ENCODE data around the gene OR14A16. TPM values are rescaled to one million over a fixed set of nuclear protein-coding genes. Genes with fewer than 3 reads are reported as not detected.

OR14A16 gene
- total RNA-seq, 1 donor from 2014 or later = not detected

DNA sequence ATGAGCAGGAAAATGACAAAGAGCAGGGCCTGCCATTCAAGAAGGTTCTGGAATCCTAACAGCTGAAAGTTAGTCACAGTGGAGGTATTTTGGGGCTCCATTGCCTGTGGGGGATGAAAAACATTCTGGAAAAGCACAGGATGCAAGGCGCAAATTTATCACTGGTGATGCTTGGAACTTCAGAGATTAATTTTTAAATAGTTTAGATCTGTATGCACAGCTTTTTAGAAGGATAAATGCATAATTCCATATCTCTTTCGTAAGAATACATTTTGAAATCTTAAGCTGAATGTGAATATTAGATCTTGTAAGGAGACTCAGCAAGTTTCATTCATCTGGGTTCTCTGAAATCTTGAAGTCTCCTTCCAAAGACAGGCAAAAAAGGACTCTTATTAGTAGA is 17.9 kb upstream of the OR14A16 start, which contains the start of gene OR11L1:
TSS of gene OR11L1 (minus strand) at position 101 of the 400 bp plus-strand sequence. CDS start at position 101, 0 bp downstream.
- Mint-ChIP-seq H3K4me1 (ENCODE audit: low read depth, unreplicated experiment) (peaks cover 11% of the 10 kb centered on the region), H3K4me3 (ENCODE audit: unreplicated experiment) (no peak within 1 kb of the TSS), H3K9me3 (ENCODE audit: unreplicated experiment) (no peaks in the 10 kb centered on the region), H3K27ac (ENCODE audit: unreplicated experiment) (no peak within 1 kb of the TSS), H3K27me3 (ENCODE audit: unreplicated experiment) (peaks cover 3% of the 10 kb centered on the region), H3K36me3 (ENCODE audit: unreplicated experiment) (no peaks in the 10 kb centered on the region)
- DNase-seq = no peak
- no peak for TF ChIP-seq CTCF (IDR thresholded peaks at IDR 0.05; ENCODE audit: partially characterized antibody, unreplicated experiment)

- Mint-ChIP-seq H3K4me1 (ENCODE audit: low read depth, unreplicated experiment) (peaks cover 11% of the 10 kb centered on the region), H3K9me3 (ENCODE audit: unreplicated experiment) (no peaks in the 10 kb centered on the region), H3K27ac (ENCODE audit: unreplicated experiment) (no peak overlapping the region), H3K4me3 (ENCODE audit: unreplicated experiment) (no peak overlapping the region), H3K36me3 (ENCODE audit: unreplicated experiment) (no peaks in the 10 kb centered on the region), H3K27me3 (ENCODE audit: unreplicated experiment) (peaks cover 3% of the 10 kb centered on the region)
- DNase-seq = no peak
- TF ChIP-seq CTCF (IDR thresholded peaks at IDR 0.05; ENCODE audit: partially characterized antibody, unreplicated experiment) = no peak
Observed at GRCh38 chr1:247840818-247841217, 16.9 kb upstream of the OR14A16 start.

- Mint-ChIP-seq H3K9me3 (ENCODE audit: unreplicated experiment) (no peaks in the 10 kb centered on the region), H3K4me3 (ENCODE audit: unreplicated experiment) (no peak overlapping the region), H3K27me3 (ENCODE audit: unreplicated experiment) (peaks cover 2% of the 10 kb centered on the region), H3K4me1 (ENCODE audit: low read depth, unreplicated experiment) (no peaks in the 10 kb centered on the region), H3K27ac (ENCODE audit: unreplicated experiment) (no peak overlapping the region), H3K36me3 (ENCODE audit: unreplicated experiment) (no peaks in the 10 kb centered on the region)
- no peak for TF ChIP-seq CTCF (IDR thresholded peaks at IDR 0.05; ENCODE audit: partially characterized antibody, unreplicated experiment)
- no peak for DNase-seq
Observed at GRCh38 chr1:247833601-247834000, 9.7 kb upstream of the OR14A16 start.

GRCh38 chr1:247829656-247830055 is 5.7 kb upstream of the OR14A16 start:
- Mint-ChIP-seq H3K4me3 (ENCODE audit: unreplicated experiment) (no peak overlapping the region), H3K27me3 (ENCODE audit: unreplicated experiment) (peaks cover 2% of the 10 kb centered on the region), H3K9me3 (ENCODE audit: unreplicated experiment) (no peaks in the 10 kb centered on the region), H3K4me1 (ENCODE audit: low read depth, unreplicated experiment) (no peaks in the 10 kb centered on the region), H3K27ac (ENCODE audit: unreplicated experiment) (no peak overlapping the region), H3K36me3 (ENCODE audit: unreplicated experiment) (no peaks in the 10 kb centered on the region)
- no peak for TF ChIP-seq CTCF (IDR thresholded peaks at IDR 0.05; ENCODE audit: partially characterized antibody, unreplicated experiment)
- no peak for DNase-seq

DNA sequence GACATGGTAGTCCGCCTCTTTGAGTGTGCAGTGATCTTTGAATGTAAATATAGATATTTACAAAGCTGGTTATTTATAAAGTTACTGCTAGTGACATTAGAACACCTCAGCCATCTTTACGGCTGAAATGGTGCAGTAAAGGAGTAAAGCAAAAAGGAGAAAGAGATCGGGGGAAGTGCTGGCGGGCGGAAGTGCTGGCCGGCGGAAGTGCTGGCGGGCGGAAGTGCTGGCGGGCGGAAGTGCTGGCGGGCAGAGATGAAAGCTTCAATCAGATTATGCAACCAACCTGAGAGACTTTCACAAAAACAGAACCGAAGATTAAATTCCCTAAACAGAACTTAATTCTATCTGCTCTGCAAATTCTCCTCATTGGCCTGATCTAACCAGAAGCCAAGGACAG is 1.4 kb upstream of the OR14A16 start:
- Mint-ChIP-seq H3K27me3 (ENCODE audit: unreplicated experiment) (peaks cover 2% of the 10 kb centered on the region), H3K27ac (ENCODE audit: unreplicated experiment) (no peak overlapping the region), H3K4me1 (ENCODE audit: low read depth, unreplicated experiment) (no peaks in the 10 kb centered on the region), H3K9me3 (ENCODE audit: unreplicated experiment) (peaks cover 2% of the 10 kb centered on the region), H3K36me3 (ENCODE audit: unreplicated experiment) (no peaks in the 10 kb centered on the region), H3K4me3 (ENCODE audit: unreplicated experiment) (no peak overlapping the region)
- DNase-seq = no peak
- no peak for TF ChIP-seq CTCF (IDR thresholded peaks at IDR 0.05; ENCODE audit: partially characterized antibody, unreplicated experiment)
